IMR-90 (cell line): ENCODE data around the gene ATPAF2. TPM values are rescaled to one million over a fixed set of nuclear protein-coding genes. Genes with fewer than 3 reads are reported as not detected.
A peak's percentile ranks its signal among the peaks of the same experiment; 100 is the strongest.

ENCODE experiments used
- ATAC-seq: fragments of 200-7000 bp; cut with Tn5 transposase; 2 replicates; pipeline ENCODE4 v1.9.1; 2020; ENCODE audit warnings: low read depth, mild to moderate bottlenecking, moderate library complexity
- BruUV-seq: library from RNA; stranded (reverse); fragments of 400-500 nt; replicated peaks from 2 replicates; lab custom pipeline; 2021; lab: Mats Ljungman, UMichigan
- CTCF ChIA-PET: fragments of 300-600 bp; formaldehyde crosslinking; extraction: SDS; loops from one replicate; lab custom pipeline; 2021; ENCODE audit warnings: antibody characterized with exemption; lab: Yijun Ruan, JAX
- POLR2A ChIA-PET: fragments of 300-600 bp; sonication (Branson Sonifier 250); formaldehyde crosslinking; loops from one replicate; lab custom pipeline; 2022; ENCODE audit warnings: antibody characterized with exemption; ENCODE audit not compliant: unreplicated experiment; lab: Charles Lee
- DNase-seq: peaks from one replicate; pipeline ENCODE4 v3.0.0; 2013
- H2AFZ ChIP-seq: replicated peaks from 2 replicates; pipeline ENCODE3; 2013; ENCODE audit warnings: low read length, mild to moderate bottlenecking; ENCODE audit not compliant: poor library complexity
- H2AK5ac ChIP-seq: 2 replicates; pipeline ENCODE4 v1.6.1; 2013; ENCODE audit warnings: low read depth, low read length, inconsistent platforms
- H2AK9ac ChIP-seq: replicated peaks from 2 replicates; pipeline ENCODE3; 2013; ENCODE audit warnings: mild to moderate bottlenecking, low read depth, low read length, moderate library complexity; ENCODE audit not compliant: poor library complexity
- H2BK120ac ChIP-seq: 2 replicates; pipeline ENCODE4 v1.6.1; 2013; ENCODE audit warnings: low read depth, low read length, inconsistent platforms
- H2BK15ac ChIP-seq: 3 replicates; pipeline ENCODE4 v1.6.1; 2013; ENCODE audit warnings: low read depth, low read length, inconsistent platforms
- H2BK20ac ChIP-seq: 2 replicates; pipeline ENCODE4 v1.6.1; 2013; ENCODE audit warnings: low read depth, mild to moderate bottlenecking, inconsistent platforms, low read length, moderate library complexity
- H2BK5ac ChIP-seq: 2 replicates; pipeline ENCODE4 v1.6.1; 2013; ENCODE audit warnings: mild to moderate bottlenecking, low read depth, low read length, inconsistent platforms; ENCODE audit not compliant: poor library complexity, severe bottlenecking
- H3K14ac ChIP-seq: replicated peaks from 2 replicates; pipeline ENCODE4 v1.6.1; 2013; ENCODE audit warnings: low read depth, low read length, inconsistent platforms
- H3K18ac ChIP-seq: 2 replicates; pipeline ENCODE4 v1.6.1; 2013; ENCODE audit warnings: low read depth, low read length, control low read depth
- H3K23ac ChIP-seq: 2 replicates; pipeline ENCODE4 v1.6.1; 2013; ENCODE audit warnings: low read depth, low read length, inconsistent platforms
- H3K27ac ChIP-seq: 2 replicates; pipeline ENCODE4 v1.5.1; 2013; ENCODE audit warnings: mild to moderate bottlenecking, control low read depth, low read length; ENCODE audit not compliant: insufficient read depth
- H3K27me3 ChIP-seq: 2 replicates; pipeline ENCODE4 v1.6.1; 2013; ENCODE audit warnings: low read length; ENCODE audit not compliant: control insufficient read depth, insufficient read depth
- H3K36me3 ChIP-seq: 2 replicates; pipeline ENCODE4 v1.6.1; 2013; ENCODE audit warnings: low read length, mixed read lengths; ENCODE audit not compliant: control insufficient read depth, insufficient read depth
- H3K4ac ChIP-seq: 2 replicates; pipeline ENCODE4 v1.6.1; 2013; ENCODE audit warnings: low read depth, low read length, inconsistent platforms
- H3K4me1 ChIP-seq: 2 replicates; pipeline ENCODE4 v1.6.1; 2013; ENCODE audit warnings: low read length, mixed read lengths; ENCODE audit not compliant: control insufficient read depth, insufficient read depth
- H3K4me2 ChIP-seq: 2 replicates; pipeline ENCODE4 v1.6.1; 2013; ENCODE audit warnings: low read depth, mild to moderate bottlenecking, control low read depth, low read length, moderate library complexity
- H3K4me3 ChIP-seq: 2 replicates; pipeline ENCODE4 v1.5.1; 2013; ENCODE audit warnings: low read depth, mild to moderate bottlenecking, control low read depth, low read length, moderate library complexity; ENCODE audit not compliant: insufficient read depth
- H3K56ac ChIP-seq: 2 replicates; pipeline ENCODE4 v1.6.1; 2013; ENCODE audit warnings: low read length, inconsistent platforms; ENCODE audit not compliant: insufficient read depth; ENCODE audit errors: extremely low read depth
- H3K79me1 ChIP-seq, 2 experiments: 2 replicates each; pipeline ENCODE4 v1.6.1; 2013; ENCODE audit warnings: low read length in 2 of 2, inconsistent platforms in 1 of 2, low read depth in 1 of 2
- H3K9ac ChIP-seq: 2 replicates; pipeline ENCODE4 v1.6.1; 2013; ENCODE audit warnings: low read depth, low read length, control low read depth
- H3K9me1 ChIP-seq: 2 replicates; pipeline ENCODE4 v1.6.1; 2013; ENCODE audit warnings: low read length, inconsistent platforms; ENCODE audit not compliant: insufficient read depth
- H3K9me3 ChIP-seq: 2 replicates; pipeline ENCODE4 v1.6.1; 2013; ENCODE audit warnings: low read length; ENCODE audit not compliant: control insufficient read depth, insufficient read depth
- H4K20me1 ChIP-seq: 2 replicates; pipeline ENCODE4 v1.6.1; 2013; ENCODE audit warnings: low read length, inconsistent platforms; ENCODE audit not compliant: insufficient read depth
- H4K5ac ChIP-seq: 2 replicates; pipeline ENCODE4 v1.6.1; 2013; ENCODE audit warnings: mild to moderate bottlenecking, low read depth, low read length, control low read depth
- H4K8ac ChIP-seq, 2 experiments: 2 replicates each; pipeline ENCODE4 v1.6.1; 2013; ENCODE audit warnings: low read depth in 2 of 2, low read length in 2 of 2, control low read depth in 1 of 2, inconsistent platforms in 1 of 2
- H4K91ac ChIP-seq: 2 replicates; pipeline ENCODE4 v1.6.1; 2013; ENCODE audit warnings: low read depth, low read length, inconsistent platforms; ENCODE audit not compliant: insufficient read depth
- CTCF ChIP-seq: conservative IDR thresholded peaks from 2 replicates; pipeline ENCODE4 v1.5.1; 2012; ENCODE audit warnings: mild to moderate bottlenecking, low read depth, low read length, improper control_type of control experiment
- RCOR1 ChIP-seq: IDR thresholded peaks from 2 replicates; pipeline ENCODE4 v1.6.1; 2012; ENCODE audit warnings: mild to moderate bottlenecking, low read length, improper control_type of control experiment; ENCODE audit not compliant: insufficient replicate concordance
- WGBS, 2 experiments: methylation state at CpG; one replicate each; pipeline versions ENCODE4 v1.1.5 to v1.1.7; 2013; ENCODE audit warnings: missing lambda C conversion rate in 2 of 2; ENCODE audit not compliant: insufficient read length in 1 of 2; ENCODE audit errors: extremely low coverage in 2 of 2; 5-methylcytosine and 5-hydroxymethylcytosine counted together
- dilution Hi-C: fragments of 300-500 bp; cut with HindIII; formaldehyde crosslinking; loops from one replicate; pipeline ENCODE4 v1.14.3; 2018; ENCODE audit warnings: low sequenced_read_pairs; ENCODE audit not compliant: unreplicated experiment
- in situ Hi-C: fragments of 300-500 bp; cut with MboI; formaldehyde crosslinking; loops from 3 replicates; pipeline ENCODE4 v1.14.3; 2019; ENCODE audit warnings: low sequenced_read_pairs, inconsistent platforms, mixed read lengths
- intact Hi-C: fragments of 100-400 bp; cut with micrococcal nuclease; formaldehyde crosslinking; loops from 2 replicates; pipeline ENCODE4 v1.10.0; 2022
- polyA plus RNA-seq, 3 experiments: library from polyadenylated mRNA; depleted of rRNA; stranded (reverse); fragments of >200 nt; gene quantifications; 2 replicates each; pipeline ENCODE4 v1.2.3, GENCODE V29; 2012; ENCODE audit warnings: low replicate concordance in 1 of 3
- total RNA-seq: library from RNA; depleted of rRNA; stranded (reverse); fragments of >200 nt; gene quantifications from 2 replicates; pipeline ENCODE4 v1.2.3, GENCODE V29; 2012

The ATPAF2 gene
- total and polyA plus RNA-seq, 2 of the 4 experiments (the other 2 are of a cell fraction) = 19.5 to 27.6 TPM

- dilution Hi-C loops (no loop called here), in situ Hi-C loops (no loop called here), intact Hi-C loops (no loop called here)
- Histone ChIP-seq H3K27me3 (no peaks in the 10 kb centered on the region), H3K56ac (no peak overlapping the region), H3K9me1 (peaks cover 29% of the 10 kb centered on the region), H3K79me1 (no peaks in the 10 kb centered on the region; a peak in 1 of 4 replicates), H2BK15ac (no peak overlapping the region), H4K20me1 (no peaks in the 10 kb centered on the region), H3K4me2 (no peak overlapping the region), H3K4ac (no peak overlapping the region), H2BK120ac (no peak overlapping the region), H4K91ac (no peak overlapping the region), H3K9ac (no peak overlapping the region), H3K4me3 (no peak overlapping the region), H2AFZ (peak overlapping the region; percentile 6), H3K36me3 (no peaks in the 10 kb centered on the region; the same call in 1 of the 2 replicates), H2BK20ac (no peak overlapping the region), H4K5ac (no peak overlapping the region), H3K18ac (no peak overlapping the region), H4K8ac (no peak overlapping the region), H2BK5ac (no peak overlapping the region), H2AK5ac (peak overlapping the region; percentile 0; the same call in 1 of the 2 replicates), H3K23ac (no peak overlapping the region), H3K14ac (no peak overlapping the region), H3K9me3 (no peaks in the 10 kb centered on the region), H3K4me1 (peaks cover 10% of the 10 kb centered on the region), H3K27ac (no peak overlapping the region), H2AK9ac (no peak overlapping the region)
- ChIA-PET POLR2A (no interaction called here), CTCF (interaction anchor here (0.7 to 0.9 kb wide), 2 partner anchors 28 to 112 kb away, joined by 3 to 5 read pairs; no protein-coding TSS in a partner anchor)
- BruUV-seq = no TSS peak
- DNase-seq (no peak), ATAC-seq (no peak; the same call in 1 of the 2 replicates)
- TF ChIP-seq CTCF (peak; percentile 21; the same call in 1 of the 2 replicates), RCOR1 (no peak)
- 61% methylated on average over 3 of the region's 9 CpGs; no CpG with 5 or more reads in 1 of the 2 experiments for WGBS, 2 experiments
Observed at GRCh38 chr17:18004884-18005305, 34.1 kb downstream of the ATPAF2 start.
